Activated CD8-positive, alpha-beta memory T cell treated with anti-CD3 and anti-CD28 coated beads for 48 hours (primary cell): ENCODE results near the gene ISG15.
"Not testable (repeated sequence)": the region's sequence is repeated elsewhere in the genome, so short reads cannot be mapped to it uniquely, and the experiment has no call there.

Experiments
- DNase-seq, 3 experiments: peaks; one replicate each; pipeline ENCODE4 v3.0.0-alpha.2; 2020; ENCODE audit warnings: low read depth in 2 of 3, low spot score in 2 of 3

The ISG15 gene

DNA sequence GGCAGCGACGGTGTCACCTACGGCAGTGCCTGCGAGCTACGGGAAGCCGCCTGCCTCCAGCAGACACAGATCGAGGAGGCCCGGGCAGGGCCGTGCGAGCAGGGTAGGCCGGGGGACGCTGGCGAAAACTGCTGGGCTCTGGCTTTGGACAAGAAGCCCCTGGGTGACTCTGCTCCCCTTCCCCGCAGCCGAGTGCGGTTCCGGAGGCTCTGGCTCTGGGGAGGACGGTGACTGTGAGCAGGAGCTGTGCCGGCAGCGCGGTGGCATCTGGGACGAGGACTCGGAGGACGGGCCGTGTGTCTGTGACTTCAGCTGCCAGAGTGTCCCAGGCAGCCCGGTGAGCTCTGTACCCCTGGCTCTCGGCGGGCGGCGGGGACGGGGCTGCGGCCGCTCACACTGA, 30.6 kb downstream of the ISG15 start:
- DNase-seq = no peak

DNA sequence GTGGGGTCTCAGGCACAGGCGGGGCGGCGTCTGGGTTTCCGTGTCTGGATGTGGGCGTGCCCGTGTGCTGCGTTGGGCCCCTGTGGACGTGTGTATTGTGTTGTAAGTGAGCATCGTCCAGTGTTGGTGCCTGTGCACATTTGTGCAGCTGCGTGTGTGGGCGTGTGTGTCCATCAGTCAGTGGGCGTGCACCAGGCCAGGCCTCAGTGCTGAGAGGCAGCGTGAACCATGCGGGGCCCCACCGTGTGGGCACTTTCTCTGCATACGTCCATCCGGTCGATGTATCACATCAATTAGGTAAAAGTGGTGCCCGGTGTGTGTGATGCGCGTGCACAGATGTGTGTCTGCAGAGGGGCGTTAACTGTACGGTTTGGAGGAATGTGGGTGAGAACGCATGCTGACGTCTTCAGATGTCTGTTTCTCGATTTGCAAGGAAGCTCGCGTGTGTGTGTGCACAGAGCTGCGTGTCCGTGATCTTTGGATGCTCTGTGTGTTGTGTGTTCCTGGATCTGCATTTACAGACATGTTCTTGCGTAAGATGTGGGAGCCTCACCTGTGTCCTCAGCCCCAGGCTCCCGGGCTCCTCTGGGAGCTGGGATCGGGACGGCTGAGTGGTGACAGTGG, 31.3 kb downstream of the ISG15 start:
- no peak for DNase-seq

DNA sequence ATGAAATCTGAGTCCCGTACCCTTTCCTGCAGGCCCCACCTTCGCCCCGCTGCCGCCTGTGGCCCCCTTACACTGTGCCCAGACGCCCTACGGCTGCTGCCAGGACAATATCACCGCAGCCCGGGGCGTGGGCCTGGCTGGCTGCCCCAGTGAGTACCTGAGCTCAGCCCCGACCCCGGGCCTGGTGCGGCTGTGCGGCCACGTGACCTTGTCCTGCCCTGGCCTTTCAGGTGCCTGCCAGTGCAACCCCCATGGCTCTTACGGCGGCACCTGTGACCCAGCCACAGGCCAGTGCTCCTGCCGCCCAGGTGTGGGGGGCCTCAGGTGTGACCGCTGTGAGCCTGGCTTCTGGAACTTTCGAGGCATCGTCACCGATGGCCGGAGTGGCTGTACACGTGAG, 31.8 kb downstream of the ISG15 start:
- no peak for DNase-seq

DNA sequence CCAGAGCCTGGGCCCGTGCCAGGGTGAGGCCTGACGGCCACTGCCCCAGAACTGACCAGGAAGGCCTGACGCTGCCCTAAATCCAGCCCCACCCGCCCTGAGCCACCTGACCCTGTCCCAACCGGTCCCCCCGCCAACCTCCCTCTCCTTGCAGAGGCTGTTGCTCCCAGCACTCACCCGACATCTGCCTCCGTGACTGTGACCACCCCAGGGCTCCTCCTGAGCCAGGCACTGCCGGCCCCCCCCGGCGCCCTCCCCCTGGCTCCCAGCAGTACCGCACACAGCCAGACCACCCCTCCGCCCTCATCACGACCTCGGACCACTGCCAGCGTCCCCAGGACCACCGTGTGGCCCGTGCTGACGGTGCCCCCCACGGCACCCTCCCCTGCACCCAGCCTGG, 32.9 kb downstream of the ISG15 start:
- no peak for DNase-seq

DNA sequence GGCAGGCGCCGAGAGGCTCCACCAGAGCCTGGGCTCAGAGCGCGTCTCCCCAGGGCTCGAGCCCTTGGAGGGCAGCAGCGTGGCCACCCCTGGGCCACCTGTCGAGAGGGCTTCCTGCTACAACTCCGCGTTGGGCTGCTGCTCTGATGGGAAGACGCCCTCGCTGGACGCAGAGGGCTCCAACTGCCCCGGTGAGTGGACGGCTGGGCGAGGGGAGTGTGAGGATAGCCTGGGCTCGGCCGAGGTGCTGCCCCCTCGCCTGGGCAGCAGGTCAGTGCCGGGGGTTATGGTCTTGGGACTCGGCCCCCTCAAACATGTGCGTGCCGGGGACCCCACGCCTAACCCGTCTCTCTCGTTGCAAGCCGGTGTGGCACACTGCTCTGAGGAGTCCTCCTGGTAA, 33.5 kb downstream of the ISG15 start:
- DNase-seq = no peak

DNA sequence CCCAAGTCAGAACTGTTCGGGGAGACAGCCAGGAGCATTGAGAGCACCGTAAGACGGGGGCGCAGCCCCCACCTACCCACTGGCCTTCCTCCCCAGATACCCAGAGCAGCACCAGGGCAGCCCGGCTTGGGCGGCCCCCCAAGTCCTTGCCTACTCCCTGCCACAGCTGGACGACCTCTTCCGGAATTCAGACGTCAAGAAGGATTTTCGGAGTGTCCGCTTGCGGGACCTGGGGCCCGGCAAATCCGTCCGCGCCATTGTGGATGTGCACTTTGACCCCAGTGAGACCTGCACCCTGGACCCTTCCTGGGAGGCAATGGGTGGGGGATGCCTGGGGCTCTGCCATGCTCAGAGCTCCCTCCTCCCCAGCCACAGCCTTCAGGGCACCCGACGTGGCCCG, 34.1 kb downstream of the ISG15 start:
- DNase-seq = no peak

DNA sequence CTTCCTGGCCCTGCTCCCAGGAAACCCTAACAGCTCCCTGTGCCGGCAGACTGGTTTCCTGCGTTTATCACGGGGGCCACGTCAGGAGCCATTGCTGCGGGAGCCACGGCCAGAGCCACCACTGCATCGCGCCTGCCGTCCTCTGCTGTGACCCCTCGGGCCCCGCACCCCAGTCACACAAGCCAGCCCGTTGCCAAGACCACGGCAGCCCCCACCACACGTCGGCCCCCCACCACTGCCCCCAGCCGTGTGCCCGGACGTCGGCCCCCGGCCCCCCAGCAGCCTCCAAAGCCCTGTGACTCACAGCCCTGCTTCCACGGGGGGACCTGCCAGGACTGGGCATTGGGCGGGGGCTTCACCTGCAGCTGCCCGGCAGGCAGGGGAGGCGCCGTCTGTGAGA, 34.7 kb downstream of the ISG15 start:
- no peak for DNase-seq

DNA sequence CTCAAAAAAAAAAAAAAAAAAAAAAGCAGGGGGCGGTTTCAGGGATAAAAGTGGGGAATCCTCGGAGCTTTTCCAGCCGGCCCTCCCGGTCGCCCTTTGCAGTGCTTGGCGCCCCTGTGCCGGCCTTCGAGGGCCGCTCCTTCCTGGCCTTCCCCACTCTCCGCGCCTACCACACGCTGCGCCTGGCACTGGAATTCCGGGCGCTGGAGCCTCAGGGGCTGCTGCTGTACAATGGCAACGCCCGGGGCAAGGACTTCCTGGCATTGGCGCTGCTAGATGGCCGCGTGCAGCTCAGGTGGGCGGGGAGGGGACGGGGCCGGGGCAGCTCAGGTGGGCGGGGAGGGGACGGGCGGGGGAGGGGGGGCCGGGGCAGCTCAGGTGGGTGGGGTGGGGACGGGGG, 35.5 kb downstream of the ISG15 start:
- DNase-seq = no peak

DNA sequence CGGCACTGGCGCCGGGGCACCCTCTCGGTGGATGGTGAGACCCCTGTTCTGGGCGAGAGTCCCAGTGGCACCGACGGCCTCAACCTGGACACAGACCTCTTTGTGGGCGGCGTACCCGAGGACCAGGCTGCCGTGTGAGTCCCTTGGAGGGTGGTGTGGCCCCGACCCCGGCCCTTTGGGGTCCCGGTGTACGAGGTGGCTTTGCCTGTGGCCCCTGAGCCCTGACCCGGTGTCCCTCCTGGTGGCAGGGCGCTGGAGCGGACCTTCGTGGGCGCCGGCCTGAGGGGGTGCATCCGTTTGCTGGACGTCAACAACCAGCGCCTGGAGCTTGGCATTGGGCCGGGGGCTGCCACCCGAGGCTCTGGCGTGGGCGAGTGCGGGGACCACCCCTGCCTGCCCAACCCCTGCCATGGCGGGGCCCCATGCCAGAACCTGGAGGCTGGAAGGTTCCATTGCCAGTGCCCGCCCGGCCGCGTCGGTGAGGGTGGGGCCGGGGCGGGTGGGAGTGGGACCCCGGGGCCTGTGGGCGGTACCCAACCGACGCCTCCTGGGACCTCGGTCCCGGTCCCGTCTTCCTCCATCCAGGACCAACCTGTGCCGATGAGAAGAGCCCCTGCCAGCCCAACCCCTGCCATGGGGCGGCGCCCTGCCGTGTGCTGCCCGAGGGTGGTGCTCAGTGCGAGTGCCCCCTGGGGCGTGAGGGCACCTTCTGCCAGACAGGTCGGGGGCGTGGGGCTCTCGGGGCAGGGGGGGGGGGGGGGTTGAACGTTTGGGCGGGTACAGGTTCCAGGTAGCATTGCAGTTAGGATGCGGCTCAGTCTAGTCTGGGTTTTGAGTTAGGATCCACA, 36.2 kb downstream of the ISG15 start:
- no peak for DNase-seq

DNA sequence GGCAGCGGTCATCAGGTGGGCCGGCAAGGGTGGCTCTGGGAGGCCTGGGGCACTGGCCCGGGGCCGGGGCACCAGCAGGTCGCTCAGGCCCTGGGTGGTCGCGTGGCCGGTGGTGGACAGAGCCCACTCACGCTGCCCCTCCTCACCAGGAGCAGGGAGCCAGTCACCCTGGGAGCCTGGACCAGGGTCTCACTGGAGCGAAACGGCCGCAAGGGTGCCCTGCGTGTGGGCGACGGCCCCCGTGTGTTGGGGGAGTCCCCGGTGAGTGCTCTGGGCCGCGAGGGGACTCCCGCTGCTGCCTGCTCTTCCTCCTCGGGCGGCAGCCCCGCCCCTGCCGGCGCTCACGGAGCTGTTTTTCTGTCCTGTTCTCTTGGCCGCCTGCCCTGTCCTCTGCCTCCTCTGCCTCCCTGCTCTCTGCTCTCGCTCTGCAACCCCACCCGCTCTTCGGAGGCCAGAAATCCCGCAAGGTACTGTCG, 37.3 kb downstream of the ISG15 start:
- no peak for DNase-seq

DNA sequence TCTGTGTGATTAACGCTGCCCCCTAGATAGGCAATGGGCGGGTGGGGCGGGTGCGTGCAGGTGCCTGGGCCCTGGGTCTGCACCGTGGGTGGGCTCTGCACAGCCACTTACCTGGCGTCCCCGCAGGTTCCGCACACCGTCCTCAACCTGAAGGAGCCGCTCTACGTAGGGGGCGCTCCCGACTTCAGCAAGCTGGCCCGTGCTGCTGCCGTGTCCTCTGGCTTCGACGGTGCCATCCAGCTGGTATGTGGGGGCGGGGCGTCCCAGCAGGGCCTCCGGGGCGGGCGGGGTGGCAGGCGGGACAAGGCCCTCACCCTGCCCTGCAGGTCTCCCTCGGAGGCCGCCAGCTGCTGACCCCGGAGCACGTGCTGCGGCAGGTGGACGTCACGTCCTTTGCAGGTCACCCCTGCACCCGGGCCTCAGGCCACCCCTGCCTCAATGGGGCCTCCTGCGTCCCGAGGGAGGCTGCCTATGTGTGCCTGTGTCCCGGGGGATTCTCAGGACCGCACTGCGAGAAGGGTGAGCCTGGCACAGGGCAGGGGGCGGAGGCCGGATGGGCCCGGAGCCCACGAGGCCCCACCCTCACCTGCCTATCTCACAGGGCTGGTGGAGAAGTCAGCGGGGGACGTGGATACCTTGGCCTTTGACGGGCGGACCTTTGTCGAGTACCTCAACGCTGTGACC, 38.0 kb downstream of the ISG15 start:
- no peak for DNase-seq

DNA sequence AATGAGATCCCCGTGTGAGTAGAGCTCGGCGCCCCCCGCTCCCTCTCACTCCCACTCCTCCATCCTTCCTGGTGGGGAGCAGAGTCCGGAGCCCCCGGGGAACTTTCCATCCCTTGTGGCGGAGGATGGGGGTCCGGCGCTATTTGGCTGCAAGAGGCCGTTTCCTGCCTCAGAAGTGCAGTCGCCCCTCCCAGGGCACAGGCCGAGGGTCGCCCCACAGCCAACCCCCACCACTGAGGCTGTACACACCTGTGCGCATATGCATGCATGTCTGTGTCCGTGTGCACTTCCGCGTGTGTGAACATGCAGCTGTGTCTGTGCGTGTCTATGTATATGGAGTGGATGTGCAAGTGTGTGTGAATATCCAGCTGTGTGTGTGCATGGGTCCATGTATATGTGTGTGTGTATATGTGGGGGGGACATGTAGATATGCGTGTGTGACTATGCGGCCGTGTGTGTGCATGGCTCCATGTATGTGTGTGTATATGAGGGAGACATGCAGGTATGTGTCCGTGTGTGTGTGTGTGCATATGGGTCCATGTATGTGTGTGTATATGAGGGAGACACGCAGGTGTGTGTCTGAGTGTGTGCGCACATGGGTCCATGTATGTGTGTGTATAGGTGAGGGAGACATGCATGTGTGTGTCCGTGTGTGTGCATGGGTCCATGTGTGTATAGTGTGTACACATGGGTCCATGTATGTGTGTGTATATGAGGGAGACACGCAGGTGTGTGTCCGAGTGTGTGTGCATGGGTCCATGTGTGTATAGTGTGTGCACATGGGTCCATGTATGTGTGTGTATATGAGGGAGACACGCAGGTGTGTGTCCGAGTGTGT, 38.9 kb downstream of the ISG15 start:
- DNase-seq = no peak

DNA sequence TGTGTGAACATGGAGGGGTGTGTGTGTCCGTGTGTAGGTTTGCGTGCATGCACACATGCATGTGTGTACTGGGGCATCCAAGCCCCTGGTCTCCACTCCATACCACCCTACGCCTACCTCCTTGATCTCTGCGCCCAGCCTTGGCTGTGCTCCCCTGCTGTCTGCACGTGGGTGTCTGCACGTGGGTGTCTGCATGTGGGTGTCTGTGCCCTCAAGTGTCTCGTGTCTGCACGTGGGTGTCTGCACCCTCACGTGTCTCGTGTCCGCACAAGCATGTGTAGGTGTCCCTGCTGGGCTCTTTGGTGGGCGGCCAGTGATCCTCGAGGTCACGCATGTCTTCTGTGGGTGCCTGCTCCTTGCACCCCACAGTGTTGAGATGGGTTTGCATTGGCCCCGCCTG, 39.7 kb downstream of the ISG15 start:
- DNase-seq = no peak

DNA sequence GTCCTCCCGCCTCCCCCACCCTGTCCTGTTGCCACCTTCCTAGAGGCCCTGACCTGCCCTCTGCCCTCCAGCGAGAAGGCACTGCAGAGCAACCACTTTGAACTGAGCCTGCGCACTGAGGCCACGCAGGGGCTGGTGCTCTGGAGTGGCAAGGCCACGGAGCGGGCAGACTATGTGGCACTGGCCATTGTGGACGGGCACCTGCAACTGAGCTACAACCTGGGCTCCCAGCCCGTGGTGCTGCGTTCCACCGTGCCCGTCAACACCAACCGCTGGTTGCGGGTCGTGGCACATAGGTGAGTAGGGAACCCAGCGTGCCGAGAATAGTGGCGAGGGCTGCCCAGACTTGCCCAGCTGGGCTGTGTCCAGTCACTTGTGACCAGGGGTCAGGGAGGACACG, 40.4 kb downstream of the ISG15 start:
- DNase-seq = no peak

DNA sequence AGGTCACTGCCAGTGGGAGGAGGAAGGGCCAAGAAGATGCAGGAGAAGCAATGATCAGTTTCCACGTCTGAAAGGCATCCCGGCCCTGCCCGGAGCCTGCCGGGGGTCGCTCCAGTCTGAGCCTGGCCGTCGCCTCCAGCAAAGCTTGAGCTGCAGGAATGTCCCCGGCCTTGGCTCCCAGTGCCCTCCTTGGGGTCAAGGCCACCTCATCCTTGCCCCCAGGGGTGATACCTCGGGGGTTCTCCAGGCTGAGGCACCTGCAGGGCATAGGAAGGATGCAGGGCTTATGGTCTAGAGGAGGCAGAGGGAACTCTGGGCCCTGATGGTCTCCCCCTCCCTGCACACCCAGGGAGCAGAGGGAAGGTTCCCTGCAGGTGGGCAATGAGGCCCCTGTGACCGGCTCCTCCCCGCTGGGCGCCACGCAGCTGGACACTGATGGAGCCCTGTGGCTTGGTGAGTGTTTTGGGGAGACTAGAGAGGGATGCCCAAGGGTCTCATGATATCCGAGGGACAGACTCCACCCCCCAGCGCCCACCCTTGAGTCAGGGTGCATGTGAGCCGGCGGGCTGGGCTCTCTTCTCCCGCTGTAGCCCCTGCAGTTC, 40.9 kb downstream of the ISG15 start:
- DNase-seq = no peak

DNA sequence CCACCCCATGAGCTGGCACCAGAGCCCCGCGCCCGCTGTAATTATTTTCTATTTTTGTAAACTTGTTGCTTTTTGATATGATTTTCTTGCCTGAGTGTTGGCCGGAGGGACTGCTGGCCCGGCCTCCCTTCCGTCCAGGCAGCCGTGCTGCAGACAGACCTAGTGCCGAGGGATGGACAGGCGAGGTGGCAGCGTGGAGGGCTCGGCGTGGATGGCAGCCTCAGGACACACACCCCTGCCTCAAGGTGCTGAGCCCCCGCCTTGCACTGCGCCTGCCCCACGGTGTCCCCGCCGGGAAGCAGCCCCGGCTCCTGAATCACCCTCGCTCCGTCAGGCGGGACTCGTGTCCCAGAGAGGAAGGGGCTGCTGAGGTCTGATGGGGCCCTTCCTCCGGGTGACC, 41.7 kb downstream of the ISG15 start:
- no peak for DNase-seq

DNA sequence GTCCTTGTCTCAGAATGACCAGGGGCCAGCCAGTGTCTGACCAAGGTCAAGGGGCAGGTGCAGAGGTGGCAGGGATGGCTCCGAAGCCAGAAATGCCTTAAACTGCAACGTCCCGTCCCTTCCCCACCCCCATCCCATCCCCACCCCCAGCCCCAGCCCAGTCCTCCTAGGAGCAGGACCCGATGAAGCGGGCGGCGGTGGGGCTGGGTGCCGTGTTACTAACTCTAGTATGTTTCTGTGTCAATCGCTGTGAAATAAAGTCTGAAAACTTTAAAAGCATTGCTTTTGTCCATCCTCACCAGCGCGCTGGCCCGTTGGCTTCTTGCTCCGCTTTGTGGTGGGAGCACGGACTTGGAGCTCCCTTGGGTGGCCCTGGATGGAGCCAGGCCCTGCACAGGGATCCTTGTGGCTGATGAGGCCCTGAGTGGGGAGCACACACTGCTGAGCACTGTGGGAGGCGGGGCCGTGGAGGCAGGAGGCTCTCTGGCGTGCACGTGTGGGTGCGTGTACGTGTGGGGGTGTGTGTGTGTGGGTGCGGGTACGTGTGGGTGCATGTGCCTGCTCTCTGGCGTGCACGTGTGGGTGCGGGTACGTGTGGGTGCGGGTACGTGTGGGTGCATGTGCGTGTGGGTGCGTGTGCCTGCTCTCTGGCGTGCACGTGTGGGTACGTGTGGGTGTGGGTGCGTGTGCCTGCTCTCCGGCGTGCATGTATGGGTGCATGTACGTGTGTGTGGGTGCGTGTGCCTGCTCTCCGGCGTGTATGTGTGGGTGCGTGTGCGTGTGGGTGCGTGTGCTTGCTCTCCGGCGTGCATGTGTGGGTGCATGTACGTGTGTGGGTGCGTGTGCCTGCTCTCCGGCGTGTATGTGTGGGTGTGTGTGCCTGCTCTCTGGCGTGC, 42.8 kb downstream of the ISG15 start:
- DNase-seq = no peak

DNA sequence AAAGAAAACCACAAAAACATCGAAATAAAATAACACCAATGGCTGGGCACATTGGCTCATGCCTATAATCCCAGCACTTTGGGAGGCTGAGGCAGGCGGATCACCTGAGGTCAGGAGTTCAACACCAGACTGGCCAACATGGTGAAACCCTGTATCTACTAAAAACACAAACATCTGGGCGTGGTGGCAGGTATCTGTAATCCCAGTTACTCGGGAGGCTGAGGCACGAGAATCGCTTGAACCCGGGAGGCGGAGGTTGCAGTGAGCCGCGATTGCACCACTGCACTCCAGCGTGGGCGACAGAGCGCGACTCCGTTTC, 44.4 kb downstream of the ISG15 start:
- not testable (repeated sequence) for DNase-seq

DNA sequence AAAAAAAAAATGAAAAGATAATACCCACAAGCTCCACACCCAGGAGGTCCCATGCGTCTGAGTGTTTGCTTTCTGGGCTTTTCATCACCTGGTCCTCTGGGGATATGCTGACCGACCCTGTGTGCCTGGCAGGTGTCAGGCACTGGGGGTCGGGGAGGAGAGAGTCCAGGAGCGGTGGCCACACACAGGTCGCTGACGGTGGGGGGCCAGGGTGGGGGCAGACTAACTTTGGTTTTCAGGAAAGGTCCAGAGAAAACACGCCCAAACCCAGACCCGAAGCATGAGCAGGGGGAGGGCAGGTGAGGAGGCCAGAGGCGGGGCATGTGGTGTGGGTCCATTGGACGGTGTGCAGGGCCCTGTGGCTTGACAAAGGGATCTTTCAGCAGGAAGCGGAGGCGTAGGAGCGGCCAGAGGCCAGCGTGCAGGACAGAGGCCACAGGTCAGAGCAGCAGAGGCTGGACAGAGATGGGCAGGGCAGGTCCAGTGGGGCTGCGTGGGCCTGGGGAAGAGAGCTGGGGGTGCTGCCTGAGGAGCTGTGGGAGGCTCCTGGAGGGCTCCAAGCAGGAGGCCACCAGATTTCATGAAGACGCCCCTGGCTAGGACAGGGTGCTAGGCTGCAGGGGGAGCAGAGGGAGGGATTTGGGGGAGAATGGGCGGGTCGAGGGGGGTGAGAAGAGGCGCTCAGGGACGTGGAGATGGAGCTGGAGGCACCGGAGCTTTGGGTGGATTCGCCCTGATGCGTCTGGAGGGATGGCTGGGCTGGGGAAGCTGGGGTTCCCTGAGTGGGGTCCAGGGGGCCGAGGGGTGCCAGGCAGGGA, 45.0 kb downstream of the ISG15 start:
- DNase-seq = no peak
